ENCODE data around the gene ACTG2. TPM values are rescaled to one million over a fixed set of nuclear protein-coding genes. Genes with fewer than 3 reads are reported as not detected.

Gene ACTG2
- total and polyA plus RNA-seq, 12 donors, result 0.52 to 94.0 (median 2.9) TPM

GRCh38 chr2:73937103-73937885, 44.5 kb downstream of the ACTG2 start:
- H3K36me3 ChIP-seq (replicated peaks in 1 of 2), result no peaks in the 10 kb centered on the region
- TF ChIP-seq POLR2A (IDR thresholded peaks at IDR 0.05) (no peak), CTCF (IDR thresholded peaks at IDR 0.05) (no peak)
- WGBS, 4 donors, result 81 to 89% (median 83%) methylated on average over 4 of the region's 4 CpGs
- no peaks in the 10 kb centered on the region for H3K27me3 ChIP-seq
- no peak for DNase-seq
- H3K4me1 ChIP-seq (replicated peaks in 1 of 2), result peaks cover 0 to 21% of the 10 kb centered on the region in 2 donors
- no peaks in the 10 kb centered on the region for H3K9me3 ChIP-seq (replicated peaks in 1 of 3)
- H3K27ac ChIP-seq, result no peak overlapping the region
- intact Hi-C loops (cut with DNase I), result no loop called here
- H3K4me3 ChIP-seq, result no peak overlapping the region

GRCh38 chr2:73937899-73938298, 45.1 kb downstream of the ACTG2 start:
- H3K27ac ChIP-seq, result no peak overlapping the region
- H3K4me1 ChIP-seq (replicated peaks in 1 of 2), result peaks cover 0 to 16% of the 10 kb centered on the region in 2 donors
- H3K4me3 ChIP-seq, result no peak overlapping the region
- H3K36me3 ChIP-seq (replicated peaks in 1 of 2), result no peaks in the 10 kb centered on the region
- H3K9me3 ChIP-seq (replicated peaks in 1 of 3), result no peaks in the 10 kb centered on the region
- intact Hi-C loops (cut with DNase I), result no loop called here
- no peak for TF ChIP-seq CTCF (IDR thresholded peaks at IDR 0.05)
- TF ChIP-seq POLR2A (IDR thresholded peaks at IDR 0.05), result no peak
- no peaks in the 10 kb centered on the region for H3K27me3 ChIP-seq
- DNase-seq, result no peak

DNA sequence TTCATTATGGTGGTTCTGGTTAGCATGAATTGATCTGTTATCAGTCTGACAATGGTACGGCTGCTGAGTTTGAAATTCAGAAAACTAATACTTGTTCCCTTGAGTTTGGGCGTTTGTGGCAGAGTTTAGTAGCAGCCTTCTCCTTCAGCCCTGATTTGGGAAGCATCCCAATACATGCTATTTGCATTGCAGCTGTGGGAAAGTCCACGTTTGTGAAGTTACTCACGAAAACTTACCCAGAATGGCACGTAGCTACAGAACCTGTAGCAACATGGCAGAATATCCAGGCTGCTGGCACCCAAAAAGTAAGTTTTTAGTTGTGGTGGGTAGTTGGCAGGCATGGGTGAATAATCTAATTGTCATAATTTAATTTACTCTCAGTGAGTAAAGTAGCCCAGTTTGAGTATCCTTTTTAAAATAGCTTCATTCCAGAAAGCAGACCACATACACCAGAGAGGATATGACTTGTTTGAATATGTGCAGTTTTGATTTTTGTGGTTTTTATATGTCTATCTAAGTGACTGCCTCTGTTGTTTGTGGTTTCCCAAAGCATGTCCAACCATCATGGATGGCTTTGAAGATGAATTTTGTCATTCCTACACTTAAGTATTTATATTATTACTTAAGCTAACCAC, 46.0 kb downstream of the ACTG2 start:
- 83 to 92% (median 90%) methylated on average over 5 of the region's 5 CpGs for WGBS, 4 donors

More for the DNA sequence above, 46.0 kb downstream of the ACTG2 start:
- intact Hi-C loops (cut with DNase I), result no loop called here
- DNase-seq, result no peak
- H3K4me3 ChIP-seq, result no peak overlapping the region
- peaks cover 0 to 16% of the 10 kb centered on the region in 2 donors for H3K4me1 ChIP-seq (replicated peaks in 1 of 2)
- peaks cover 0 to 4% of the 10 kb centered on the region in 2 donors for H3K36me3 ChIP-seq (replicated peaks in 1 of 2)
- no peak overlapping the region for H3K27ac ChIP-seq
- H3K27me3 ChIP-seq, result no peaks in the 10 kb centered on the region
- TF ChIP-seq POLR2A (IDR thresholded peaks at IDR 0.05), result no peak
- no peak for TF ChIP-seq CTCF (IDR thresholded peaks at IDR 0.05)
- no peaks in the 10 kb centered on the region for H3K9me3 ChIP-seq (replicated peaks in 1 of 3)

Data from adrenal gland (tissue), 12 donors.